ENCODE measurements around the gene CEMIP.

DNA sequence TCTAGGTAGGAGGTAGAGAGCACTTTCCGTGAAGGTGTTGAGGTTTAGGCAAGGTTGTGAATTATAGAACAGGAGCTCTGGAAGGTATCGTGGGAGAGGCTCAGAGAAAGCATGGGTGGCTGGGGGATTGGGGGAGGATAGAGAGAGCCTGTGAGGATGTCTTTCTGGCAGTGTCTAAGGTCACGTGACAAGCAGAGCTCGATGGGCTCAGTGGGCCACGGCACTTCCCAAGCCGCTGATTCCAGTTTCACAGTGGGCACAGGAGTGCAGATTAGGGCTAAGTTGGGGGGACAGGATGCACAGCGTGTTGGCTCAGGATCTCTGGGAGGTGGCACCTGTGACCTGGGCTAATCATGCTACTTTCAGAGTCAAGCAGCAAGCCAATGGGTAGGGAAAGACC, 52.0 kb downstream of the CEMIP start:
- no peak for TF ChIP-seq GABPA (IDR thresholded peaks at IDR 0.05; ENCODE audit: low read depth, low read length)
- TF ChIP-seq GABPA (CRISPR knock-in tag; IDR thresholded peaks at IDR 0.05; ENCODE audit: low read depth): no peak
- TF ChIP-seq PHF5A (CRISPR knock-in tag; IDR thresholded peaks at IDR 0.05; ENCODE audit: low read depth, unreplicated experiment): no peak
- TF ChIP-seq KAT7 (CRISPR knock-in tag; IDR thresholded peaks at IDR 0.05; ENCODE audit: borderline replicate concordance): no peak
- no peak for TF ChIP-seq MIXL1 (CRISPR knock-in tag; IDR thresholded peaks at IDR 0.05)
- no peak for TF ChIP-seq HMG20B (CRISPR knock-in tag; conservative IDR thresholded peaks at IDR 0.05)
- TF ChIP-seq, protein P1, sequence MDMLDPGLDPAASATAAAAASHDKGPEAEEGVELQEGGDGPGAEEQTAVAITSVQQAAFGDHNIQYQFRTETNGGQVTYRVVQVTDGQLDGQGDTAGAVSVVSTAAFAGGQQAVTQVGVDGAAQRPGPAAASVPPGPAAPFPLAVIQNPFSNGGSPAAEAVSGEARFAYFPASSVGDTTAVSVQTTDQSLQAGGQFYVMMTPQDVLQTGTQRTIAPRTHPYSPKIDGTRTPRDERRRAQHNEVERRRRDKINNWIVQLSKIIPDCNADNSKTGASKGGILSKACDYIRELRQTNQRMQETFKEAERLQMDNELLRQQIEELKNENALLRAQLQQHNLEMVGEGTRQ (IDR thresholded peaks at IDR 0.05; ENCODE audit: low read depth, low read length): no peak
- TF ChIP-seq, protein P1 (CRISPR knock-in tag; IDR thresholded peaks at IDR 0.05; ENCODE audit: borderline replicate concordance): no peak
- no peak for TF ChIP-seq KLF16 (CRISPR knock-in tag; IDR thresholded peaks at IDR 0.05)
- TF ChIP-seq ZNF317 (CRISPR knock-in tag; IDR thresholded peaks at IDR 0.05): no peak
- TF ChIP-seq NR3C1 (CRISPR knock-in tag; IDR thresholded peaks at IDR 0.05): no peak
- TF ChIP-seq NCOA1 (CRISPR knock-in tag; IDR thresholded peaks at IDR 0.05): no peak
- TF ChIP-seq ZNF530 (CRISPR knock-in tag; IDR thresholded peaks at IDR 0.05; ENCODE audit: low read depth): no peak
